Subcutaneous adipose tissue (tissue), 4 donors: ENCODE measurements around the gene STK39. TPM values are rescaled to one million over a fixed set of nuclear protein-coding genes. Genes with fewer than 3 reads are reported as not detected.

Source experiments
- total RNA-seq, 4 donors: library from RNA; depleted of rRNA; stranded (reverse); fragments of >200 nt; gene quantifications; one replicate each; pipeline ENCODE4 v1.1.0, GENCODE V29; 2016
- TF ChIP-seq, protein P1 (sequence below): fragments of 450-650 bp; IDR thresholded peaks from one replicate; pipeline ENCODE4 v1.5.1; 2016; ENCODE audit warnings: low read depth, mild to moderate bottlenecking, control low read depth, antibody characterized with exemption, moderate library complexity

The STK39 gene
- total RNA-seq, 4 donors from 2014 or later = 40.1 to 68.6 (median 56.5) TPM

GRCh38 chr2:168186452-168186851 is 60.9 kb downstream of the STK39 start:
- TF ChIP-seq, protein P1, sequence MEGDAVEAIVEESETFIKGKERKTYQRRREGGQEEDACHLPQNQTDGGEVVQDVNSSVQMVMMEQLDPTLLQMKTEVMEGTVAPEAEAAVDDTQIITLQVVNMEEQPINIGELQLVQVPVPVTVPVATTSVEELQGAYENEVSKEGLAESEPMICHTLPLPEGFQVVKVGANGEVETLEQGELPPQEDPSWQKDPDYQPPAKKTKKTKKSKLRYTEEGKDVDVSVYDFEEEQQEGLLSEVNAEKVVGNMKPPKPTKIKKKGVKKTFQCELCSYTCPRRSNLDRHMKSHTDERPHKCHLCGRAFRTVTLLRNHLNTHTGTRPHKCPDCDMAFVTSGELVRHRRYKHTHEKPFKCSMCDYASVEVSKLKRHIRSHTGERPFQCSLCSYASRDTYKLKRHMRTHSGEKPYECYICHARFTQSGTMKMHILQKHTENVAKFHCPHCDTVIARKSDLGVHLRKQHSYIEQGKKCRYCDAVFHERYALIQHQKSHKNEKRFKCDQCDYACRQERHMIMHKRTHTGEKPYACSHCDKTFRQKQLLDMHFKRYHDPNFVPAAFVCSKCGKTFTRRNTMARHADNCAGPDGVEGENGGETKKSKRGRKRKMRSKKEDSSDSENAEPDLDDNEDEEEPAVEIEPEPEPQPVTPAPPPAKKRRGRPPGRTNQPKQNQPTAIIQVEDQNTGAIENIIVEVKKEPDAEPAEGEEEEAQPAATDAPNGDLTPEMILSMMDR = no peak

- TF ChIP-seq, protein P1 = no peak
These were observed 61.7 kb downstream of the STK39 start for GRCh38 chr2:168185583-168186274.

DNA sequence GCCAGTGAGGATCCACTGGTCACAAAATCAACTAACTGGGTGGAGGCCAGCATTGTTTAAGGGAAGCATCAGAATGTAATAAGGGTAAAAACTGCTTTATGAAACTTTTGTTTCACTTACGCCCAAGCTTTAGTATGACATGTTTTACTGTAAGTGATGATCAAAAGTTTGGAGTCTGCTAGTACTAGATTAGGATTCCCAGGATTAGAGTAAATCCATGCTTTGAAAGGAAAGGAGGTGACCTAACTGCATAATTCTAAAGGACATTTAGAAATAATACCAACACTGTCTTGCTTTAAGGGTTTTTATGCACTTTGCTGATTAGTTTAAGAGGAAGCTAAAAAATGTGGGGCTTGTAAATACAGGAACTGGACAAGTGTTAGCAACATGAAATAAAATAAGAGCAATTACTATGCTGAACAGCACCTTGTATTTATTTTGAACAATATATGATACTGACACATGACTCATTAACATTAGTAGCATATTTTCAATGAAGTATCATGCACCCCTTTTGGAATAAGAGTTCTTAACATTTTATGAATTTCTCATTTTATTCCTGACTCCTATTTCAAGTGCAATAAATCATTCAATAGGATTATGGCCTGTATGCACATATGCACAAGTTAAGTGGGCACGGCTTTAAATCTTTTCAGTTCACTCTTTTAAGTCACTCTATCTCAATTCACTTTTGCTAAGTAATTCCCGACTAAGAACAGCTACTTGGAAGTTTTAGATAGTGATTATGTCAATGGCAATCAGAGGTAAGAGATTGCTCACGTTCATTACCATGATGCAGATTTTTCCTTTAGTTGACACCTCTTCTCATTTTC is 62.5 kb downstream of the STK39 start:
- TF ChIP-seq, protein P1 = no peak

DNA sequence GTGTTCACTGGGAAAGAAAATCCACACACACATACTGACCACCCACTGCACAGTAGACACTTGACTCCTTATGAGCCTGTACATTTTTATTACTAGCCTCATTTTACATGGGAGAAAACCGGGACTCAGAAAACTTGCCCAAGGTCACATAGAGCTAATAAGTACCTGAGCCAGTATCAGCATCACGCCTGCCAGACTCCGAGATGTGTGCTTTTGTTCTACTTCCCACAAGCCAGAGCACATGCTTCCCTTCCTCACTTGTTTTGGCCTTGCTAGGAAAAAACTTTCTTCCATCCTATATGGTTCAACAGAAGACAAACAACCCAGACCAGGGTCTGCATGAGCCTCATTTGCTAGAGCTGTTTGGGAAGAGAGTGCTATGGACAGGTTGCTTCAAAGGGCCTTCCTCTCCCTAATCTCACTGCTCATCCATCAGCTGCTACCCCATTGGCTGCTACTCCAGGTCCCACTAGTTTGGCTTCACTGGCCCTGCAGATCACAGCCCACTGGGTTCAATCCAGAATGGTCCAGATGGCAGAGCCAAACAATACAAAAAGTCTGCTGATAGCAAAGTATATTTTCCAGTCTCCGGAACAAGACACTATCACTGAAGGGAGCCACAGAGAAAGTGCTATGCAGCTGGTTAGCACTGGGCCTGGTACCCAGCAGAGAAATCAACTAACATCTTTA is 63.9 kb downstream of the STK39 start:
- TF ChIP-seq, protein P1 = no peak

- TF ChIP-seq, protein P1 = no peak
These were observed 64.7 kb downstream of the STK39 start for GRCh38 chr2:168182550-168183249.

GRCh38 chr2:168181825-168182224 is 65.6 kb downstream of the STK39 start:
- TF ChIP-seq, protein P1 = no peak

- TF ChIP-seq, protein P1 = no peak
These were observed 66.5 kb downstream of the STK39 start for GRCh38 chr2:168180914-168181313.
